GM12878 (cell line): ENCODE results near the gene ZNRF3. TPM values are rescaled to one million over a fixed set of nuclear protein-coding genes. Genes with fewer than 3 reads are reported as not detected.

ENCODE experiments used
- ATAC-seq: fragments of 200-7000 bp; cut with Tn5 transposase; 3 replicates; pipeline ENCODE4 v1.9.1; 2020; ENCODE audit warnings: mild to moderate bottlenecking, moderate library complexity
- BruUV-seq: library from RNA; stranded (reverse); fragments of 400-500 nt; replicated peaks from 2 replicates; lab custom pipeline; 2021; lab: Mats Ljungman, UMichigan
- CTCF ChIA-PET: fragments of 300-600 bp; sonication (Branson Sonifier 250); formaldehyde crosslinking; extraction: SDS; loops from one replicate; lab custom pipeline; 2021; ENCODE audit warnings: inconsistent platforms; lab: Yijun Ruan, JAX
- POLR2A ChIA-PET: fragments of 350-600 bp; formaldehyde crosslinking; extraction: SDS; loops from one replicate; lab custom pipeline; 2021; ENCODE audit warnings: inconsistent platforms; lab: Charles Lee
- RAD21 ChIA-PET: fragments of 300-600 bp; sonication (Branson Sonifier 250); formaldehyde crosslinking; loops from one replicate; lab custom pipeline; 2023; ENCODE audit warnings: antibody characterized with exemption; ENCODE audit not compliant: unreplicated experiment; lab: Charles Lee
- SMC1A ChIA-PET: fragments of 300-600 bp; sonication (Branson Sonifier 250); formaldehyde crosslinking; loops from one replicate; lab custom pipeline; 2023; ENCODE audit not compliant: unreplicated experiment, uncharacterized antibody; lab: Charles Lee
- DNase-seq: peaks from one replicate; pipeline ENCODE4 v3.0.0-alpha.2; 2011; ENCODE audit warnings: low read depth, low spot score
- FAIRE-seq: peaks from 3 replicates; lab custom pipeline; 2011; peaks lifted over from hg19 to GRCh38; lab: Jason Lieb, UNC
- H2AFZ ChIP-seq: 2 replicates; pipeline ENCODE4 v1.6.0; 2011; ENCODE audit warnings: low read depth, low read length, control low read depth; ENCODE audit not compliant: control insufficient read depth
- H3K27ac ChIP-seq: 2 replicates; pipeline ENCODE4 v1.5.1; 2011; ENCODE audit warnings: control low read depth; ENCODE audit not compliant: control insufficient read depth, insufficient read depth
- H3K27me3 ChIP-seq, 2 experiments: replicated peaks in 1 of 2; 2 replicates each; pipeline versions ENCODE4 v1.6.0 to v1.6.1; 2011; ENCODE audit warnings: low read length in 1 of 2; ENCODE audit not compliant: control insufficient read depth in 2 of 2, insufficient read depth in 2 of 2
- H3K36me3 ChIP-seq, 2 experiments: 2 replicates each; pipeline ENCODE4 v1.5.1; 2011; ENCODE audit warnings: low read length in 1 of 2; ENCODE audit not compliant: control insufficient read depth in 2 of 2, insufficient read depth in 2 of 2
- H3K4me1 ChIP-seq: 2 replicates; pipeline ENCODE4 v1.6.1; 2011; ENCODE audit warnings: mild to moderate bottlenecking, low read length, moderate library complexity, mixed read lengths; ENCODE audit not compliant: control insufficient read depth, insufficient read depth
- H3K4me2 ChIP-seq: 2 replicates; pipeline ENCODE4 v1.6.0; 2011; ENCODE audit warnings: control low read depth; ENCODE audit not compliant: control insufficient read depth, insufficient read depth
- H3K4me3 ChIP-seq: fragments of 200-600 bp; sonication (generic); 2 replicates; pipeline ENCODE4 v1.5.1; 2016
- H3K79me2 ChIP-seq: 2 replicates; pipeline ENCODE4 v1.6.0; 2011; ENCODE audit warnings: low read length; ENCODE audit not compliant: control insufficient read depth, insufficient read depth
- H3K9ac ChIP-seq: 2 replicates; pipeline ENCODE4 v1.8.0; 2011; ENCODE audit warnings: low read length, control low read depth, mixed read lengths; ENCODE audit not compliant: control insufficient read depth, insufficient read depth
- H3K9me3 ChIP-seq: replicated peaks from 3 replicates; pipeline ENCODE4 v1.5.1; 2011; ENCODE audit warnings: mild to moderate bottlenecking, low read length; ENCODE audit not compliant: control insufficient read depth, insufficient read depth
- H4K20me1 ChIP-seq: 2 replicates; pipeline ENCODE4 v1.6.0; 2011; ENCODE audit not compliant: control insufficient read depth, insufficient read depth
- ASH2L ChIP-seq: fragments of 300-600, 200-600 bp; sonication (generic); IDR thresholded peaks from 2 replicates; pipeline ENCODE4 v1.6.1; 2017; ENCODE audit warnings: low read depth, mild to moderate bottlenecking, borderline replicate concordance
- BACH1 ChIP-seq: fragments of 450-650 bp; IDR thresholded peaks from 2 replicates; pipeline ENCODE4 v1.6.1; 2017; ENCODE audit warnings: mild to moderate bottlenecking, borderline replicate concordance
- EGR1 ChIP-seq, 2 experiments: IDR thresholded peaks; 1 replicate in 1 of 2; 2 replicates in 1 of 2; pipeline ENCODE4 v1.6.1; 2011 to 2012; ENCODE audit warnings: low read depth in 2 of 2, low read length in 2 of 2, borderline replicate concordance in 1 of 2, mild to moderate bottlenecking in 1 of 2, moderate library complexity in 1 of 2
- EP300 ChIP-seq, 2 experiments: fragments of 150-350 bp in 1 of 2; IDR thresholded peaks; 2 replicates each; pipeline ENCODE4 v1.6.1; 2011 to 2012; ENCODE audit warnings: low read depth in 2 of 2, low read length in 2 of 2, borderline replicate concordance in 1 of 2, improper control_type of control experiment in 1 of 2, inconsistent platforms in 1 of 2; ENCODE audit not compliant: control insufficient read depth in 1 of 2
- MEF2A ChIP-seq: IDR thresholded peaks from 2 replicates; pipeline ENCODE4 v1.6.1; 2011; ENCODE audit warnings: low read depth, mild to moderate bottlenecking, low read length, moderate library complexity; ENCODE audit not compliant: insufficient read depth
- MEF2B ChIP-seq: fragments of 450-650 bp; IDR thresholded peaks from 2 replicates; pipeline ENCODE4 v1.6.1; 2018; ENCODE audit warnings: mild to moderate bottlenecking, moderate library complexity; ENCODE audit not compliant: partially characterized antibody, poor library complexity, severe bottlenecking
- NFXL1 ChIP-seq: fragments of 450-650 bp; IDR thresholded peaks from 2 replicates; pipeline ENCODE4 v1.6.1; 2017; ENCODE audit warnings: antibody characterized with exemption, mild to moderate bottlenecking, borderline replicate concordance
- NR2C2 ChIP-seq: IDR thresholded peaks from 2 replicates; pipeline ENCODE4 v1.6.1; 2011; ENCODE audit warnings: borderline replicate concordance, low read depth; ENCODE audit not compliant: control insufficient read depth, insufficient read length
- RFX5 ChIP-seq: IDR thresholded peaks from 2 replicates; pipeline ENCODE4 v1.6.1; 2011; ENCODE audit warnings: low read depth, low read length, improper control_type of control experiment
- SPI1 ChIP-seq: IDR thresholded peaks from 2 replicates; pipeline ENCODE4 v1.6.1; 2011; ENCODE audit warnings: low read depth, mild to moderate bottlenecking, low read length, moderate library complexity, borderline replicate concordance; ENCODE audit not compliant: insufficient read depth
- SREBF2 ChIP-seq: IDR thresholded peaks from 2 replicates; pipeline ENCODE4 v1.6.1; 2012; ENCODE audit warnings: mild to moderate bottlenecking, low read length
- ZSCAN29 ChIP-seq: fragments of 450-650 bp; IDR thresholded peaks from 2 replicates; pipeline ENCODE4 v1.6.1; 2017; ENCODE audit warnings: mild to moderate bottlenecking, moderate library complexity
- WGBS: methylation state at CpG from one replicate; pipeline ENCODE4 v1.1.6; 2016; ENCODE audit warnings: low lambda C conversion rate; ENCODE audit not compliant: insufficient replicate concordance, insufficient coverage; ENCODE audit errors: missing lambda C conversion rate; 5-methylcytosine and 5-hydroxymethylcytosine counted together
- in situ Hi-C: fragments of 300-500 bp; cut with MboI; formaldehyde crosslinking; loops from 9 replicates; pipeline ENCODE4 v1.14.3; 2018; ENCODE audit warnings: mixed read lengths
- intact Hi-C: fragments of 100-400 bp; cut with micrococcal nuclease; formaldehyde crosslinking; loops from one replicate; pipeline ENCODE4 v1.14.2; 2022; ENCODE audit not compliant: unreplicated experiment
- polyA plus RNA-seq, 11 experiments: library from polyadenylated mRNA; depleted of rRNA in 4 of 11; unstranded in 6 of 11; stranded (reverse) in 5 of 11; fragments of >200 nt; fragmentation: Nextera tagmentation in 4 of 11; fragmentation: Illumina TruSeq in 1 of 11; extraction: Ambion mirVana in 4 of 11; extraction: Trizol in 1 of 11; gene quantifications; 1 replicate in 1 of 11; 2 replicates in 10 of 11; pipeline versions ENCODE4 v1.2.1 to v1.2.3, GENCODE V29; 2011 to 2016; ENCODE audit warnings: inconsistent platforms in 2 of 11, missing spikeins in 2 of 11, low read depth in 1 of 11
- total RNA-seq, 4 experiments: library from RNA; depleted of rRNA in 3 of 4; stranded (reverse); fragments of >200 nt in 3 of 4; fragmentation: Illumina TruSeq in 1 of 4; extraction: Trizol in 1 of 4; gene quantifications; 2 replicates each; pipeline versions ENCODE4 v1.2.1 to v1.2.3, GENCODE V29; 2013 to 2021
- TF ChIP-seq, protein P1 (sequence below): fragments of 150-350 bp; IDR thresholded peaks from 2 replicates; pipeline ENCODE4 v1.6.1; 2014; ENCODE audit warnings: mild to moderate bottlenecking, low read depth, low read length
- TF ChIP-seq, protein P2 (sequence below): fragments of 450-650 bp; IDR thresholded peaks from 2 replicates; pipeline ENCODE4 v1.6.1; 2017; ENCODE audit warnings: antibody characterized with exemption, mild to moderate bottlenecking, moderate library complexity
- TF ChIP-seq, protein P3 (sequence below): IDR thresholded peaks from 2 replicates; pipeline ENCODE4 v1.6.1; 2011; ENCODE audit warnings: low read depth, low read length, improper control_type of control experiment, borderline replicate concordance

The ZNRF3 gene
- total and polyA plus RNA-seq, 10 of the 15 experiments (the other 5 are each of a cell fraction or from before 2014, with no cell fraction given) = 0.05 to 2.4 (median 0.46) TPM

DNA sequence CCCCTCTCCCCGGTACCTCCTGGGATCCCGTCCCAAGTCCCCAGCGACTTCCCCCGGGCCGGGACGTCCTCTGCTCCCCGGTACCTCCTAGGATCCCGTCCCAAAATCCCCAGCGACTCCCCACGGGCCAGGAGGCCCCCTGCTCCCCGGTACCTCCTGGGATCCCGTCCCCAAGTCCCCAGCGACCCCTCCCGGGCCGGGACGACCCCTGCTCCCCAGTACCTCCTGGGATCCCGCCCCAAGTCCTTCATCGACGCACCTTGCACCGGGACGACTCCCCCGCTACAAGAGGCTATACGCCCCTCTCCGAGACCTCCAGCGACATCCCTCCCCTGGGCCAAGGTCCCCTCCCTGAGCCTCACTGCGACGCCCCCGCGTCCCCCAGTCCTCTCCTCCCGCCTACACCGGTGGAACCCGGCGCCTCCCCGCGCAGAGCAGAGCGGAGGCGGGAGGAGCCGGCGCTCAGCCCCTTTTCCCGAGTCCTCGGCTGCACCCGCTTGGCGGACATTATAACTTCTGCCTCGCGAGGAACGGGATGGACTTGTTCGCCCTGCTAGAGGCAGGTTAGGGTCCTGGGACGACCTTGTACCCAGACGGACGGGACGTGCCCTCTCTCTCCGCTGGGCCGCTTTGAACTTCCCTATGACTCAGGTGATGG, 190.4 kb downstream of the ZNRF3 start (continued):
- TF ChIP-seq, protein P1, sequence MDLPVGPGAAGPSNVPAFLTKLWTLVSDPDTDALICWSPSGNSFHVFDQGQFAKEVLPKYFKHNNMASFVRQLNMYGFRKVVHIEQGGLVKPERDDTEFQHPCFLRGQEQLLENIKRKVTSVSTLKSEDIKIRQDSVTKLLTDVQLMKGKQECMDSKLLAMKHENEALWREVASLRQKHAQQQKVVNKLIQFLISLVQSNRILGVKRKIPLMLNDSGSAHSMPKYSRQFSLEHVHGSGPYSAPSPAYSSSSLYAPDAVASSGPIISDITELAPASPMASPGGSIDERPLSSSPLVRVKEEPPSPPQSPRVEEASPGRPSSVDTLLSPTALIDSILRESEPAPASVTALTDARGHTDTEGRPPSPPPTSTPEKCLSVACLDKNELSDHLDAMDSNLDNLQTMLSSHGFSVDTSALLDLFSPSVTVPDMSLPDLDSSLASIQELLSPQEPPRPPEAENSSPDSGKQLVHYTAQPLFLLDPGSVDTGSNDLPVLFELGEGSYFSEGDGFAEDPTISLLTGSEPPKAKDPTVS = no peak
- TF ChIP-seq, protein P2, sequence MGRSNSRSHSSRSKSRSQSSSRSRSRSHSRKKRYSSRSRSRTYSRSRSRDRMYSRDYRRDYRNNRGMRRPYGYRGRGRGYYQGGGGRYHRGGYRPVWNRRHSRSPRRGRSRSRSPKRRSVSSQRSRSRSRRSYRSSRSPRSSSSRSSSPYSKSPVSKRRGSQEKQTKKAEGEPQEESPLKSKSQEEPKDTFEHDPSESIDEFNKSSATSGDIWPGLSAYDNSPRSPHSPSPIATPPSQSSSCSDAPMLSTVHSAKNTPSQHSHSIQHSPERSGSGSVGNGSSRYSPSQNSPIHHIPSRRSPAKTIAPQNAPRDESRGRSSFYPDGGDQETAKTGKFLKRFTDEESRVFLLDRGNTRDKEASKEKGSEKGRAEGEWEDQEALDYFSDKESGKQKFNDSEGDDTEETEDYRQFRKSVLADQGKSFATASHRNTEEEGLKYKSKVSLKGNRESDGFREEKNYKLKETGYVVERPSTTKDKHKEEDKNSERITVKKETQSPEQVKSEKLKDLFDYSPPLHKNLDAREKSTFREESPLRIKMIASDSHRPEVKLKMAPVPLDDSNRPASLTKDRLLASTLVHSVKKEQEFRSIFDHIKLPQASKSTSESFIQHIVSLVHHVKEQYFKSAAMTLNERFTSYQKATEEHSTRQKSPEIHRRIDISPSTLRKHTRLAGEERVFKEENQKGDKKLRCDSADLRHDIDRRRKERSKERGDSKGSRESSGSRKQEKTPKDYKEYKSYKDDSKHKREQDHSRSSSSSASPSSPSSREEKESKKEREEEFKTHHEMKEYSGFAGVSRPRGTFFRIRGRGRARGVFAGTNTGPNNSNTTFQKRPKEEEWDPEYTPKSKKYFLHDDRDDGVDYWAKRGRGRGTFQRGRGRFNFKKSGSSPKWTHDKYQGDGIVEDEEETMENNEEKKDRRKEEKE = no peak
- TF ChIP-seq MEF2A = no peak
- TF ChIP-seq EGR1 (IDR thresholded peaks at IDR 0.05; ENCODE audit: borderline replicate concordance in 1 of 2, low read depth in 2 of 2, low read length in 2 of 2) = peak in 1 of 2 experiments; percentile 43; a peak in 1 of 3 replicates

DNA sequence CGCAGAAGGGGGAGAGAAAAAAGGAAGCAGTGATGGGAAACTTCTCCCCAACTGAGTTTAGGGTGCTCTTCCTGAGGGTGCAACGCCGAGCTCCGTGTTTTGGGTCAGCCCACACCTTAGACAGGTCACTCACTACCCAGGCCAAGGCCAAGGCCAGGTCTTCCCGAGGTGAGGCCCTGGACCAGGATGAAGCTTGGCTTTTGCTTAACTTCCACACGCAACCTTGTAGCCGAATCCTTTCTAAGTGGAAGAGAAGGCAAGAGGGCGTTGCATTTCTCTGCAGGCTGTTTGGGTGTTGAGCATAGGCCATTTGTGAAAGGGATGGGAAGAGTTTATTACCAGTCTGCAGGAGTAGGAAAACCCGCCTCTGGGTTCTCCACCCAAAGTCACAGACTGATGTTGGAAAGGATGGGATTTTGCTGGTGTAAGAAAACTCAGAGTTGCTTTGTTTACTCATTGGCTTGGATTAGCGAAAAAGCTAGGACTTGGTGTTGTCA, 191.0 kb downstream of the ZNRF3 start:
- peaks cover 5 to 15% of the 10 kb centered on the region in 2 experiments for H3K27me3 ChIP-seq
- POLR2A ChIA-PET = interaction anchor here (1.1 to 2.2 kb wide), 4 partner anchors 9 to 58 kb away, joined by 3 to 6 read pairs (median 3); no protein-coding TSS in a partner anchor
- in situ Hi-C loops = no loop called here
- TF ChIP-seq, protein P3, sequence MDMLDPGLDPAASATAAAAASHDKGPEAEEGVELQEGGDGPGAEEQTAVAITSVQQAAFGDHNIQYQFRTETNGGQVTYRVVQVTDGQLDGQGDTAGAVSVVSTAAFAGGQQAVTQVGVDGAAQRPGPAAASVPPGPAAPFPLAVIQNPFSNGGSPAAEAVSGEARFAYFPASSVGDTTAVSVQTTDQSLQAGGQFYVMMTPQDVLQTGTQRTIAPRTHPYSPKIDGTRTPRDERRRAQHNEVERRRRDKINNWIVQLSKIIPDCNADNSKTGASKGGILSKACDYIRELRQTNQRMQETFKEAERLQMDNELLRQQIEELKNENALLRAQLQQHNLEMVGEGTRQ = no peak
- TF ChIP-seq NFXL1 (no peak), BACH1 (no peak), ASH2L (no peak), MEF2B (no peak), RFX5 (no peak), MEF2A (no peak), SPI1 (no peak), NR2C2 (no peak), EP300 (IDR thresholded peaks at IDR 0.05; ENCODE audit: borderline replicate concordance in 1 of 2, control insufficient read depth in 1 of 2, low read depth in 2 of 2, low read length in 2 of 2) (no peak), ZSCAN29 (no peak), SREBF2 (no peak)

More for the DNA sequence above, 191.0 kb downstream of the ZNRF3 start:
- SMC1A ChIA-PET = interaction anchor here (0.7 to 2.0 kb wide), 5 partner anchors 8 to 170 kb away, joined by 3 to 6 read pairs (median 3); no protein-coding TSS in a partner anchor
- H3K4me2 ChIP-seq = no peak overlapping the region
- no peak overlapping the region for H3K27ac ChIP-seq
- intact Hi-C loops = no loop called here
- H3K79me2 ChIP-seq = no peaks in the 10 kb centered on the region
- H3K9me3 ChIP-seq = no peaks in the 10 kb centered on the region
- no TSS peak for BruUV-seq
- CTCF ChIA-PET = interaction anchor here (0.6 to 2.9 kb wide), 6 partner anchors 11 to 171 kb away, joined by 3 to 10 read pairs (median 6); no protein-coding TSS in a partner anchor
- FAIRE-seq (no peak), ATAC-seq (no peak), DNase-seq (no peak)
- H3K36me3 ChIP-seq = no peaks in the 10 kb centered on the region
- no peaks in the 10 kb centered on the region for H4K20me1 ChIP-seq
- H3K9ac ChIP-seq = no peak overlapping the region
- RAD21 ChIA-PET = interaction anchor here (1.1 kb wide), 1 partner anchor 80 kb away, joined by 3 read pairs; no protein-coding TSS in a partner anchor
- no peak overlapping the region for H3K4me3 ChIP-seq
- H3K4me1 ChIP-seq = no peaks in the 10 kb centered on the region; the same call in 1 of the 2 replicates
- whole genome bisulfite sequencing = 77% methylated on average over 10 of the region's 10 CpGs
- no peak overlapping the region for H2AFZ ChIP-seq
